Vagina (tissue), 2 donors: Measurements from ENCODE around the gene ATG16L1. TPM values are rescaled to one million over a fixed set of nuclear protein-coding genes. Genes with fewer than 3 reads are reported as not detected.

Experiments used
- DNase-seq, 2 donors: peaks; one replicate each; pipeline ENCODE4 v3.0.0-alpha.2; 2017; ENCODE audit errors: extremely low spot score in 2 of 2
- H3K27ac ChIP-seq: fragments of 200-600 bp; sonication (generic); one replicate; pipeline ENCODE4 v1.5.1; 2019
- H3K27me3 ChIP-seq: fragments of 200-600 bp; sonication (generic); one replicate; pipeline ENCODE4 v1.5.1; 2019
- H3K36me3 ChIP-seq, 2 donors: fragments of 200-600 bp; sonication (generic); one replicate each; pipeline ENCODE4 v1.5.1; 2017 to 2019
- H3K4me1 ChIP-seq: fragments of 200-600 bp; sonication (generic); one replicate; pipeline ENCODE4 v1.5.1; 2019
- H3K4me3 ChIP-seq, 2 donors: fragments of 200-600 bp; sonication (generic); 1 replicate in 1 of 2; 2 replicates in 1 of 2; pipeline ENCODE4 v1.5.1; 2016 to 2019
- H3K9me3 ChIP-seq: fragments of 200-600 bp; sonication (generic); one replicate; pipeline ENCODE4 v1.5.1; 2019
- POLR2A ChIP-seq, 2 donors: fragments of 450-650 bp; IDR thresholded peaks; one replicate each; pipeline ENCODE4 v1.6.1; 2017; ENCODE audit warnings: antibody characterized with exemption in 2 of 2, mild to moderate bottlenecking in 2 of 2, moderate library complexity in 2 of 2
- POLR2AphosphoS5 ChIP-seq, 2 donors: sonication (generic); formaldehyde crosslinking; IDR thresholded peaks; one replicate each; pipeline ENCODE4 v1.9.0; 2017; ENCODE audit warnings: antibody characterized with exemption in 2 of 2, mild to moderate bottlenecking in 2 of 2, low read depth in 1 of 2; ENCODE audit not compliant: insufficient read depth in 1 of 2
- intact Hi-C: fragments of 100-400 bp; cut with DNase I; formaldehyde crosslinking; loops from one replicate; pipeline ENCODE4 v1.15.1; 2023
- total RNA-seq: library from RNA; depleted of rRNA; stranded (reverse); fragments of >200 nt; gene quantifications from one replicate; pipeline ENCODE4 v1.2.3, GENCODE V29; 2016
- TF ChIP-seq, protein P1 (sequence below), 3 experiments: fragments of 450-650 bp in 2 of 3; fragments of 200-600 bp in 1 of 3; sonication (generic) in 1 of 3; IDR thresholded peaks; one replicate each; pipeline ENCODE4 v1.5.1; 2017 to 2019; ENCODE audit warnings: antibody characterized with exemption in 3 of 3, mild to moderate bottlenecking in 2 of 3, moderate library complexity in 2 of 3

Gene ATG16L1
- total RNA-seq, 1 donor from 2014 or later: 29.2 TPM

DNA sequence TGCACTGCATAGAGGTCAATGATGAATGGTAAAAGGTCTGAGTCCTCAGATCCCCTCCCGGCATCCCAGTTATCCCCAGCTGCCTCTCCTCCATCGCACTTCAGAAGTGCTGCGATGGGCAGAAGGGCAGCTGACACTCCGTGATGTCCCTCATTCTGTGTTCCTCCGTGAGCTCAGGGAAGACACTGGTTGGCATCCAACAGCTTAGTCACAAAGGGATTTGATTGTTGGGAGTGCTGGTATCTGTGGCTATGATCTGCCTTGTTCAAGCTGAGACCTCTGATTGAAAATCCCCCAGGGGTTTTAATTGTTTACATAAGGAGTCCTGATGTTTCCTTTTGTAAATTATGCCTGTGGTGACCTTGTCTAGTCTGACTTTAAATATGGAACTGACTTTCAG, 37.2 kb downstream of the ATG16L1 start:
- peaks cover 0 to 75% of the 10 kb centered on the region in 2 donors for H3K36me3 ChIP-seq
- intact Hi-C loops: no loop called here
- H3K9me3 ChIP-seq: no peaks in the 10 kb centered on the region
- no peak overlapping the region for H3K4me3 ChIP-seq
- H3K27ac ChIP-seq: no peak overlapping the region
- peaks cover 6% of the 10 kb centered on the region for H3K4me1 ChIP-seq
- H3K27me3 ChIP-seq: no peaks in the 10 kb centered on the region
- DNase-seq: no peak
- TF ChIP-seq POLR2A (IDR thresholded peaks at IDR 0.05) (no peak), POLR2AphosphoS5 (IDR thresholded peaks at IDR 0.05; ENCODE audit: insufficient read depth in 1 of 2, low read depth in 1 of 2) (no peak)
- TF ChIP-seq, protein P1, sequence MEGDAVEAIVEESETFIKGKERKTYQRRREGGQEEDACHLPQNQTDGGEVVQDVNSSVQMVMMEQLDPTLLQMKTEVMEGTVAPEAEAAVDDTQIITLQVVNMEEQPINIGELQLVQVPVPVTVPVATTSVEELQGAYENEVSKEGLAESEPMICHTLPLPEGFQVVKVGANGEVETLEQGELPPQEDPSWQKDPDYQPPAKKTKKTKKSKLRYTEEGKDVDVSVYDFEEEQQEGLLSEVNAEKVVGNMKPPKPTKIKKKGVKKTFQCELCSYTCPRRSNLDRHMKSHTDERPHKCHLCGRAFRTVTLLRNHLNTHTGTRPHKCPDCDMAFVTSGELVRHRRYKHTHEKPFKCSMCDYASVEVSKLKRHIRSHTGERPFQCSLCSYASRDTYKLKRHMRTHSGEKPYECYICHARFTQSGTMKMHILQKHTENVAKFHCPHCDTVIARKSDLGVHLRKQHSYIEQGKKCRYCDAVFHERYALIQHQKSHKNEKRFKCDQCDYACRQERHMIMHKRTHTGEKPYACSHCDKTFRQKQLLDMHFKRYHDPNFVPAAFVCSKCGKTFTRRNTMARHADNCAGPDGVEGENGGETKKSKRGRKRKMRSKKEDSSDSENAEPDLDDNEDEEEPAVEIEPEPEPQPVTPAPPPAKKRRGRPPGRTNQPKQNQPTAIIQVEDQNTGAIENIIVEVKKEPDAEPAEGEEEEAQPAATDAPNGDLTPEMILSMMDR (IDR thresholded peaks at IDR 0.05): no peak

DNA sequence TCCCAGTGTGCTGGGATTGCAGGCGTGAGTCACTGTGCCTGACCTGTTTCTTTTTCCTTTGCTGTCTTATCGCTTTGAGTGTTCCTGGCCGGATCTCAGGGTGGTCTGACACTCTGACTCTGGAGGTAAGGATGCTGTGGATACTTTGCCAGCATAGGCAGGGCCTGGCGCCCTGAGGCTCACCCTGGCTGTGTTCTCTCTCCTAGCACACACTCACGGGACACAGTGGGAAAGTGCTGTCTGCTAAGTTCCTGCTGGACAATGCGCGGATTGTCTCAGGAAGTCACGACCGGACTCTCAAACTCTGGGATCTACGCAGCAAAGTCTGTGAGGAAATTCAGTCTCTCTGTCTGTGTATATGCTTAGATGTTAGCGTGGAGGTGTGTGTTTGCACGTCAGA, 38.2 kb downstream of the ATG16L1 start:
- intact Hi-C loops: no loop called here
- H3K4me1 ChIP-seq: peaks cover 6% of the 10 kb centered on the region
- H3K36me3 ChIP-seq: peaks cover 0 to 75% of the 10 kb centered on the region in 2 donors
- no peak for DNase-seq
- H3K27ac ChIP-seq: no peak overlapping the region
- TF ChIP-seq, protein P1 (IDR thresholded peaks at IDR 0.05): no peak
- no peak for TF ChIP-seq POLR2A (IDR thresholded peaks at IDR 0.05)
- H3K9me3 ChIP-seq: no peaks in the 10 kb centered on the region
- no peaks in the 10 kb centered on the region for H3K27me3 ChIP-seq
- H3K4me3 ChIP-seq: no peak overlapping the region

DNA sequence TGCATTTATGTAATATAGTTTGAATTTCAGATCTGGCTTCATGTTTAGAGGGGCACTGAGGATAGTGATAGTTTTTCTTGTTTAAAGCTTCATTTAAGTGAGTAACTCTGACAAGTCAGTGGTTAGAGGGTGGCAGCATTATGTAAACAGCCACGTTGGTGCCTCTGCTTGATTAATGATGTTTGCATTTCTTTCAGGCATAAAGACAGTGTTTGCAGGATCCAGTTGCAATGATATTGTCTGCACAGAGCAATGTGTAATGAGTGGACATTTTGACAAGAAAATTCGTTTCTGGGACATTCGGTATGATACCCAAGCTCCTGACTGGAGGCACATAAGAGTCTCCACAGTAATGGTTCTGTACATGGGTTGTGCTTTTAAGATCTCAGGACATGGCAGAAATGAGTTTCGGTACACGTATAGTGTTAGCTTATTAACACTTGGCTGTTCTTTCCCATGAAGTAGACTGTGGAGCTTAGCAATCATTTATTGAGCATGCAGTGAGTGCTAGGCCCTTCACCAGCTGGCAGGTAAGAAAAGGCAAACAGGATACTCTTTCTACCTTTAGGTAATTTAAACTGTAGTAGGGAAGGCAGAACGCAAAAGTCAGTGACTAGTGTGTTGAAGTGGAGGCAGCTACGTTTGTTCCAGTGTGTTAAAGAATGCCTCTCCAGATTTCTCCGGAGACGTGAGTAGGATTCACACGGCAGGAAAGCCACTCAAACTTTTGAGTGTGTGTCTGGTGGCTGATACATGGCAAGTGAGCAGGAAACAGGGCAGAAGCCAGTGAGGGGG, 38.8 kb downstream of the ATG16L1 start:
- peaks cover 0 to 73% of the 10 kb centered on the region in 2 donors for H3K36me3 ChIP-seq
- peaks cover 6% of the 10 kb centered on the region for H3K4me1 ChIP-seq
- no peak for DNase-seq
- no peak for TF ChIP-seq POLR2A (IDR thresholded peaks at IDR 0.05)
- TF ChIP-seq POLR2AphosphoS5 (IDR thresholded peaks at IDR 0.05; ENCODE audit: insufficient read depth in 1 of 2, low read depth in 1 of 2): no peak
- TF ChIP-seq, protein P1 (IDR thresholded peaks at IDR 0.05): no peak
- H3K4me3 ChIP-seq: no peak overlapping the region
- H3K9me3 ChIP-seq: no peaks in the 10 kb centered on the region
- no peaks in the 10 kb centered on the region for H3K27me3 ChIP-seq
- intact Hi-C loops: no loop called here
- H3K27ac ChIP-seq: no peak overlapping the region

DNA sequence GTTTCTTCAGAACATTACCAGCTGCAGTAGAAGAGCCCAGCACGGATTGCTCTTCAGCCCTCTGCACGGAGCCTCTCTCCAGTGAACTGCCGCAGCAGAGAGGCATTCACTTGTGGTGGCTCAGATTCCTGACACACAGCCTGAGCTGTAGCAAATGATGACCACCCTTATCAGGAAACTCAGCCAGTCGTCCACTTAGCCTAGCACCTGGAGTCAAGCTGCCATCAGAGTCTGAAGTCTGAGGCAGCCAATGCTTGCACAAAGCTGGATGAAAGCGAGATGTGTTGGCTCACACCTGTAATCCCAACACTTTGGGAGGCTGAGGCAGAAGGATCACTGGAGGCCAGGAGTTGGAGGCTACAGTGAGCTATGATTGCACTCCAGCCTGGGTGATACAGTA, 44.4 kb downstream of the ATG16L1 start:
- no peaks in the 10 kb centered on the region for H3K4me1 ChIP-seq
- intact Hi-C loops: no loop called here
- H3K27me3 ChIP-seq: no peaks in the 10 kb centered on the region
- no peak overlapping the region for H3K4me3 ChIP-seq
- no peak overlapping the region for H3K27ac ChIP-seq
- DNase-seq: no peak
- no peaks in the 10 kb centered on the region for H3K9me3 ChIP-seq
- peaks cover 0 to 44% of the 10 kb centered on the region in 2 donors for H3K36me3 ChIP-seq
- TF ChIP-seq, protein P1 (IDR thresholded peaks at IDR 0.05): no peak
- TF ChIP-seq POLR2AphosphoS5 (IDR thresholded peaks at IDR 0.05; ENCODE audit: insufficient read depth in 1 of 2, low read depth in 1 of 2) (no peak), POLR2A (IDR thresholded peaks at IDR 0.05) (no peak)

DNA sequence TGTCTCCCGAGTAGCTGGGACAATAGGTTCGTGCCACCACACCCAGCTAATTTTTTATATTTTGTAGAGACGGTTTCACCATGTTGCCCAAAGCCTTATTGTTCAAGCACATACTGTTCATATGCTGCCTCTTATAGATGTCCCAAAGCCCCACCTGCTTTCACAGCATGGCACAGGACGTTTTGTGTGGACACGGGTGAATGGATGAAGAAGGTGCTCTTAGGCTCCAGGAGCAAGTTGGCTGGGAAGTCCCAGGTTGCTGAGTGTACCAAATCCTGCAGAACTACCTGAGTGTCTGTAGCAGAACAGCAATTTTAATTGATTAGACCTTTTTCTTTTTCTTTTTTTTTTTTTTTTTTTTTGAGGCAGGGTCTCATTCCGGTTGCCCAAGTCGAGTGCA, 45.6 kb downstream of the ATG16L1 start:
- Histone ChIP-seq H3K4me1 (no peaks in the 10 kb centered on the region), H3K27me3 (no peaks in the 10 kb centered on the region), H3K4me3 (no peak overlapping the region), H3K9me3 (no peaks in the 10 kb centered on the region), H3K36me3 (peaks cover 0 to 32% of the 10 kb centered on the region in 2 donors), H3K27ac (no peak overlapping the region)
- no peak for DNase-seq
- TF ChIP-seq, protein P1 (IDR thresholded peaks at IDR 0.05): no peak
- TF ChIP-seq POLR2AphosphoS5 (IDR thresholded peaks at IDR 0.05; ENCODE audit: insufficient read depth in 1 of 2, low read depth in 1 of 2): no peak
- TF ChIP-seq POLR2A (IDR thresholded peaks at IDR 0.05): no peak
- intact Hi-C loops: no loop called here
